ENCODE results near the gene SPIRE1. TPM values are rescaled to one million over a fixed set of nuclear protein-coding genes. Genes with fewer than 3 reads are reported as not detected.

SPIRE1 gene
- total RNA-seq, 6 donors from 2014 or later: 33.9 to 76.7 (median 59.6) TPM

GRCh38 chr18:12443551-12443950, 214.4 kb downstream of the SPIRE1 start:
- Histone ChIP-seq H3K36me3 (peaks cover 2 to 19% (median 6%) of the 10 kb centered on the region in 4 donors), H3K27me3 (no peaks in the 10 kb centered on the region), H3K4me3 (no peak overlapping the region), H3K27ac (no peak overlapping the region), H3K9me3 (peaks cover 0 to 8% (median 4%) of the 10 kb centered on the region in 4 donors), H3K4me1 (no peaks in the 10 kb centered on the region)
- TF ChIP-seq EP300 (IDR thresholded peaks at IDR 0.05): no peak
- TF ChIP-seq CTCF (IDR thresholded peaks at IDR 0.05): no peak
- TF ChIP-seq POLR2A (IDR thresholded peaks at IDR 0.05): no peak
- no peak for TF ChIP-seq POLR2AphosphoS5 (IDR thresholded peaks at IDR 0.05)
- 88 to 96% methylated on average over 3 of the region's 3 CpGs for WGBS, 2 donors
- no peak for DNase-seq
- ATAC-seq (ENCODE audit: low FRiP score in 2 of 2): no peak

GRCh38 chr18:12442946-12443345, 215.0 kb downstream of the SPIRE1 start:
- no peak overlapping the region for H3K27ac ChIP-seq
- H3K36me3 ChIP-seq: peaks cover 0 to 17% (median 6%) of the 10 kb centered on the region in 4 donors
- DNase-seq (no peak), ATAC-seq (ENCODE audit: low FRiP score in 2 of 2) (no peak)
- 90% methylated on average over 1 of the region's 1 CpG for WGBS, 2 donors
- H3K4me3 ChIP-seq: no peak overlapping the region
- TF ChIP-seq CTCF (IDR thresholded peaks at IDR 0.05) (no peak), EP300 (IDR thresholded peaks at IDR 0.05) (no peak), POLR2AphosphoS5 (IDR thresholded peaks at IDR 0.05) (no peak)
- H3K4me1 ChIP-seq: no peaks in the 10 kb centered on the region
- H3K9me3 ChIP-seq: peaks cover 0 to 8% (median 4%) of the 10 kb centered on the region in 4 donors
- H3K27me3 ChIP-seq: no peaks in the 10 kb centered on the region

GRCh38 chr18:12441475-12442034, 216.4 kb downstream of the SPIRE1 start:
- H3K36me3 ChIP-seq: peaks cover 0 to 13% (median 6%) of the 10 kb centered on the region in 4 donors
- H3K27ac ChIP-seq: no peak overlapping the region
- H3K27me3 ChIP-seq: no peaks in the 10 kb centered on the region
- WGBS, 2 donors: 70 to 90% methylated on average over 12 of the region's 12 CpGs
- DNase-seq (no peak), ATAC-seq (ENCODE audit: low FRiP score in 2 of 2) (no peak)
- no peak for TF ChIP-seq POLR2AphosphoS5 (IDR thresholded peaks at IDR 0.05)
- no peak for TF ChIP-seq CTCF (IDR thresholded peaks at IDR 0.05)
- TF ChIP-seq EP300 (IDR thresholded peaks at IDR 0.05): no peak
- TF ChIP-seq POLR2A (IDR thresholded peaks at IDR 0.05): no peak
- peaks cover 0 to 8% (median 4%) of the 10 kb centered on the region in 4 donors for H3K9me3 ChIP-seq
- no peak overlapping the region for H3K4me3 ChIP-seq
- no peaks in the 10 kb centered on the region for H3K4me1 ChIP-seq

GRCh38 chr18:12438257-12438656, 219.7 kb downstream of the SPIRE1 start:
- 82 to 89% methylated on average over 10 of the region's 10 CpGs for WGBS, 2 donors
- Histone ChIP-seq H3K4me3 (no peak overlapping the region), H3K27me3 (no peaks in the 10 kb centered on the region), H3K36me3 (peaks cover 0 to 15% (median 7%) of the 10 kb centered on the region in 4 donors), H3K4me1 (no peaks in the 10 kb centered on the region), H3K9me3 (no peaks in the 10 kb centered on the region), H3K27ac (no peak overlapping the region)
- DNase-seq: no peak
- no peak for ATAC-seq (ENCODE audit: low FRiP score in 2 of 2)
- TF ChIP-seq POLR2A (IDR thresholded peaks at IDR 0.05) (no peak), EP300 (IDR thresholded peaks at IDR 0.05) (no peak), CTCF (IDR thresholded peaks at IDR 0.05) (no peak), POLR2AphosphoS5 (IDR thresholded peaks at IDR 0.05) (no peak)

- 89 to 97% methylated on average over 8 of the region's 8 CpGs for WGBS, 2 donors
- Histone ChIP-seq H3K4me1 (no peaks in the 10 kb centered on the region), H3K27me3 (no peaks in the 10 kb centered on the region), H3K4me3 (no peak overlapping the region), H3K27ac (no peak overlapping the region), H3K9me3 (no peaks in the 10 kb centered on the region), H3K36me3 (peaks cover 0 to 38% (median 14%) of the 10 kb centered on the region in 4 donors)
- ATAC-seq (ENCODE audit: low FRiP score in 2 of 2): no peak
- DNase-seq: no peak
- TF ChIP-seq POLR2AphosphoS5 (IDR thresholded peaks at IDR 0.05) (no peak), POLR2A (IDR thresholded peaks at IDR 0.05) (no peak), CTCF (IDR thresholded peaks at IDR 0.05) (no peak), EP300 (IDR thresholded peaks at IDR 0.05) (no peak)
These were observed 222.0 kb downstream of the SPIRE1 start for GRCh38 chr18:12435867-12436266.
